K562 (cell line): ENCODE data around the gene RNF224. TPM values are rescaled to one million over a fixed set of nuclear protein-coding genes. Genes with fewer than 3 reads are reported as not detected.

Experiments used
- CTBP1 ChIP-seq: fragments of 450-650 bp; IDR thresholded peaks from 2 replicates; pipeline ENCODE4 v1.6.1; 2016; ENCODE audit warnings: borderline replicate concordance
- ETS2 ChIP-seq: IDR thresholded peaks from 2 replicates; pipeline ENCODE4 v1.6.1; 2016; ENCODE audit warnings: borderline replicate concordance, missing genetic modification characterization, mild to moderate bottlenecking, moderate library complexity, missing compliant biosample characterization; ENCODE audit not compliant: poor library complexity, severe bottlenecking
- GTF2A2 ChIP-seq: IDR thresholded peaks from 2 replicates; pipeline ENCODE4 v1.6.1; 2016; ENCODE audit warnings: mild to moderate bottlenecking, missing genetic modification characterization, missing compliant biosample characterization
- LARP7 ChIP-seq: fragments of 450-650 bp; IDR thresholded peaks from 2 replicates; pipeline ENCODE4 v1.6.1; 2016
- MYBL2 ChIP-seq, 2 experiments: fragments of 450-650 bp in 1 of 2; sonication (generic) in 1 of 2; formaldehyde crosslinking in 1 of 2; IDR thresholded peaks; 2 replicates each; pipeline versions ENCODE4 v1.6.1 to v1.8.1; 2017 to 2022; ENCODE audit warnings: borderline replicate concordance in 1 of 2, inconsistent platforms in 1 of 2, low read depth in 1 of 2, mild to moderate bottlenecking in 1 of 2, missing genetic modification reagents in 1 of 2, moderate library complexity in 1 of 2
- PHB ChIP-seq: fragments of 250-450 bp; sonication (Bioruptor Pico); IDR thresholded peaks from 2 replicates; pipeline ENCODE4 v1.5.0; 2021
- PTRF ChIP-seq: fragments of 450-650 bp; IDR thresholded peaks from 2 replicates; pipeline ENCODE4 v1.6.1; 2016; ENCODE audit warnings: mild to moderate bottlenecking, missing genetic modification characterization, missing compliant biosample characterization
- RB1 ChIP-seq: fragments of 450-650 bp; IDR thresholded peaks from 2 replicates; pipeline ENCODE4 v1.6.1; 2017; ENCODE audit warnings: low read depth, mild to moderate bottlenecking
- SIN3B ChIP-seq: fragments of 450-650 bp; IDR thresholded peaks from 2 replicates; pipeline ENCODE4 v1.6.1; 2017; ENCODE audit warnings: low read depth, mild to moderate bottlenecking, moderate library complexity
- SIRT6 ChIP-seq: IDR thresholded peaks from one replicate; pipeline ENCODE4 v1.6.1; 2012; ENCODE audit warnings: low read depth, mild to moderate bottlenecking, control low read depth, inconsistent platforms, low read length, moderate library complexity
- ZKSCAN1 ChIP-seq: fragments of 150-350 bp; IDR thresholded peaks from 2 replicates; pipeline ENCODE4 v1.6.1; 2016; ENCODE audit warnings: low read depth, low read length
- ZNF121 ChIP-seq: sonication (generic); formaldehyde crosslinking; conservative IDR thresholded peaks from 2 replicates; pipeline ENCODE4 v1.8.0; 2022; ENCODE audit warnings: missing genetic modification reagents
- ZSCAN29 ChIP-seq: fragments of 450-650 bp; IDR thresholded peaks from 2 replicates; pipeline ENCODE4 v1.6.1; 2017
- polyA plus RNA-seq, 8 experiments: library from polyadenylated mRNA; depleted of rRNA in 4 of 8; stranded (reverse) in 5 of 8; unstranded in 3 of 8; fragments of >200 nt; fragmentation: Nextera tagmentation in 2 of 8; fragmentation: Illumina TruSeq in 1 of 8; extraction: Ambion mirVana in 2 of 8; extraction: Trizol in 1 of 8; gene quantifications; 2 replicates each; pipeline versions ENCODE4 v1.2.1 to v1.2.3, GENCODE V29; 2011 to 2014; ENCODE audit warnings: inconsistent platforms in 1 of 8, missing spikeins in 1 of 8
- total RNA-seq, 7 experiments: library from RNA; depleted of rRNA in 6 of 7; stranded (reverse); fragments of >200 nt in 6 of 7; fragmentation: Illumina TruSeq in 2 of 7; extraction: Trizol in 2 of 7; gene quantifications; 2 replicates each; pipeline versions ENCODE4 v1.2.1 to v1.2.3, GENCODE V29; 2011 to 2021; ENCODE audit warnings: low replicate concordance in 1 of 7
- TF ChIP-seq, protein P1 (sequence below): fragments of 250-450 bp; sonication (Bioruptor Pico); IDR thresholded peaks from 2 replicates; pipeline ENCODE4 v1.4.0; 2020
- TF ChIP-seq, protein P2 (sequence below): fragments of 450-650 bp; IDR thresholded peaks from 2 replicates; pipeline ENCODE4 v1.7.0; 2016; ENCODE audit warnings: borderline replicate concordance
- TF ChIP-seq, protein P3 (sequence below): fragments of 450-650 bp; IDR thresholded peaks from 2 replicates; pipeline ENCODE4 v1.6.1; 2014; ENCODE audit warnings: low read depth, mild to moderate bottlenecking, moderate library complexity, borderline replicate concordance
- TF ChIP-seq, protein P4 (sequence below): fragments of 450-650 bp; IDR thresholded peaks from 2 replicates; pipeline ENCODE4 v1.6.1; 2016; ENCODE audit warnings: antibody characterized with exemption
- TF ChIP-seq, protein P5 (sequence below): sonication (generic); formaldehyde crosslinking; IDR thresholded peaks from 2 replicates; pipeline ENCODE4 v1.8.0; 2023; ENCODE audit warnings: mild to moderate bottlenecking, missing genetic modification reagents

The RNF224 gene
- total and polyA plus RNA-seq, 9 of the 15 experiments (the other 6 are each of a cell fraction or from before 2014, with no cell fraction given), result not detected

DNA sequence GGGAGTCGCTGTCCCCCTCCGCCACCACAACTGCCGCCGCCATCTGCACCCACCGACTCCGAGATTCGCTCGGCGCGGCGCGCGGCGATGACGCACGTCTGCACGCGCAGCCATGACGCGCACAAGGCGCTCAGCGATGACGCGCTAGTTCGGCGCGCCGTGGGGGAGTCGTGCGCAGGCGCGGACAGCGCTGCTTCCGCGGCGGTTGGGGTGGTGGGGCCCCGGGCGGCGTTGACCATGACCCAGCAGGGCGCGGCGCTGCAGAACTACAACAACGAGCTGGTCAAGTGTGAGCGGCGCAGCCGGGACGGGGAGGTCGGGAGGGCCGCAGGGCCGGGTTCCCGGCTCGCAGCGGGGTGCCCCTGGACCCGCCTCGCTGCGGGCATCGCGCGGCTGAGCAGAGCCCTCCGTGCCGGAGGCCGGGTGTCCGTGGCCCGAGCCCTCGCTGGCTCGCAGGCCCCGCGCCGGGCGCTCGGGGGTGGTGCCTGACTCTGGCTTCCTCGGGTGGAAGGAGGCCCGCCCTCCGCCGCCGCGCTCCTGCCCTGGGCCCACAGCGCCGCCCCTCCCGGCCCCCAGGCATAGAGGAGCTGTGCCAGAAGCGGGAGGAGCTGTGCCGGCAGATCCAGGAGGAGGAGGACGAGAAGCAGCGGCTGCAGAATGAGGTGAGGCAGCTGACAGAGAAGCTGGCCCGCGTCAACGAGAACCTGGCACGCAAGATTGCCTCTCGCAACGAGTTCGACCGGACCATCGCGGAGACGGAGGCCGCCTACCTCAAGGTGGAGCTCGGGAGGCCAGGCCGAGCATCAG lies 38.6 kb upstream of the RNF224 start, which contains the start of the genes ANAPC2 and SSNA1 (continued):
- TF ChIP-seq, protein P1, sequence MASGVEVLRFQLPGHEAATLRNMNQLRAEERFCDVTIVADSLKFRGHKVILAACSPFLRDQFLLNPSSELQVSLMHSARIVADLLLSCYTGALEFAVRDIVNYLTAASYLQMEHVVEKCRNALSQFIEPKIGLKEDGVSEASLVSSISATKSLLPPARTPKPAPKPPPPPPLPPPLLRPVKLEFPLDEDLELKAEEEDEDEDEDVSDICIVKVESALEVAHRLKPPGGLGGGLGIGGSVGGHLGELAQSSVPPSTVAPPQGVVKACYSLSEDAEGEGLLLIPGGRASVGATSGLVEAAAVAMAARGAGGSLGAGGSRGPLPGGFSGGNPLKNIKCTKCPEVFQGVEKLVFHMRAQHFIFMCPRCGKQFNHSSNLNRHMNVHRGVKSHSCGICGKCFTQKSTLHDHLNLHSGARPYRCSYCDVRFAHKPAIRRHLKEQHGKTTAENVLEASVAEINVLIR, result peak; percentile 100
- TF ChIP-seq ZNF121 (CRISPR knock-in tag) (no peak), PHB (CRISPR knock-in tag) (no peak), SIN3B (peak; percentile 100), LARP7 (no peak), ZKSCAN1 (peak; percentile 96; the same call in 1 of the 2 replicates), SIRT6 (no peak), PTRF (no peak), RB1 (peak; percentile 83), MYBL2 (IDR thresholded peaks at IDR 0.05; ENCODE audit: low read depth) (no peak), MYBL2 (CRISPR knock-in tag; IDR thresholded peaks at IDR 0.05; ENCODE audit: borderline replicate concordance) (no peak), ZSCAN29 (no peak), CTBP1 (peak; percentile 91; the same call in 1 of the 2 replicates), ETS2 (tag) (no peak), GTF2A2 (no peak)
- TF ChIP-seq, protein P2, sequence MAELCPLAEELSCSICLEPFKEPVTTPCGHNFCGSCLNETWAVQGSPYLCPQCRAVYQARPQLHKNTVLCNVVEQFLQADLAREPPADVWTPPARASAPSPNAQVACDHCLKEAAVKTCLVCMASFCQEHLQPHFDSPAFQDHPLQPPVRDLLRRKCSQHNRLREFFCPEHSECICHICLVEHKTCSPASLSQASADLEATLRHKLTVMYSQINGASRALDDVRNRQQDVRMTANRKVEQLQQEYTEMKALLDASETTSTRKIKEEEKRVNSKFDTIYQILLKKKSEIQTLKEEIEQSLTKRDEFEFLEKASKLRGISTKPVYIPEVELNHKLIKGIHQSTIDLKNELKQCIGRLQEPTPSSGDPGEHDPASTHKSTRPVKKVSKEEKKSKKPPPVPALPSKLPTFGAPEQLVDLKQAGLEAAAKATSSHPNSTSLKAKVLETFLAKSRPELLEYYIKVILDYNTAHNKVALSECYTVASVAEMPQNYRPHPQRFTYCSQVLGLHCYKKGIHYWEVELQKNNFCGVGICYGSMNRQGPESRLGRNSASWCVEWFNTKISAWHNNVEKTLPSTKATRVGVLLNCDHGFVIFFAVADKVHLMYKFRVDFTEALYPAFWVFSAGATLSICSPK, result no peak
- TF ChIP-seq, protein P3, sequence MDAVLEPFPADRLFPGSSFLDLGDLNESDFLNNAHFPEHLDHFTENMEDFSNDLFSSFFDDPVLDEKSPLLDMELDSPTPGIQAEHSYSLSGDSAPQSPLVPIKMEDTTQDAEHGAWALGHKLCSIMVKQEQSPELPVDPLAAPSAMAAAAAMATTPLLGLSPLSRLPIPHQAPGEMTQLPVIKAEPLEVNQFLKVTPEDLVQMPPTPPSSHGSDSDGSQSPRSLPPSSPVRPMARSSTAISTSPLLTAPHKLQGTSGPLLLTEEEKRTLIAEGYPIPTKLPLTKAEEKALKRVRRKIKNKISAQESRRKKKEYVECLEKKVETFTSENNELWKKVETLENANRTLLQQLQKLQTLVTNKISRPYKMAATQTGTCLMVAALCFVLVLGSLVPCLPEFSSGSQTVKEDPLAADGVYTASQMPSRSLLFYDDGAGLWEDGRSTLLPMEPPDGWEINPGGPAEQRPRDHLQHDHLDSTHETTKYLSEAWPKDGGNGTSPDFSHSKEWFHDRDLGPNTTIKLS, result peak; percentile 77; the same call in 1 of the 2 replicates
- TF ChIP-seq, protein P4, sequence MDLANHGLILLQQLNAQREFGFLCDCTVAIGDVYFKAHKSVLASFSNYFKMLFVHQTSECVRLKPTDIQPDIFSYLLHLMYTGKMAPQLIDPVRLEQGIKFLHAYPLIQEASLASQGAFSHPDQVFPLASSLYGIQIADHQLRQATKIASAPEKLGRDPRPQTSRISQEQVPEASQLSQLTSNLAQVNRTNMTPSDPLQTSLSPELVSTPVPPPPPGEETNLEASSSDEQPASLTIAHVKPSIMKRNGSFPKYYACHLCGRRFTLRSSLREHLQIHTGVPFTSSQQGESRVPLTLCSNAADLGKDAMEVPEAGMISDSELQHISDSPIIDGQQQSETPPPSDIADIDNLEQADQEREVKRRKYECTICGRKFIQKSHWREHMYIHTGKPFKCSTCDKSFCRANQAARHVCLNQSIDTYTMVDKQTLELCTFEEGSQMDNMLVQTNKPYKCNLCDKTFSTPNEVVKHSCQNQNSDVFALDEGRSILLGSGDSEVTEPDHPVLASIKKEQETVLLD, result peak; percentile 79
- TF ChIP-seq, protein P5, sequence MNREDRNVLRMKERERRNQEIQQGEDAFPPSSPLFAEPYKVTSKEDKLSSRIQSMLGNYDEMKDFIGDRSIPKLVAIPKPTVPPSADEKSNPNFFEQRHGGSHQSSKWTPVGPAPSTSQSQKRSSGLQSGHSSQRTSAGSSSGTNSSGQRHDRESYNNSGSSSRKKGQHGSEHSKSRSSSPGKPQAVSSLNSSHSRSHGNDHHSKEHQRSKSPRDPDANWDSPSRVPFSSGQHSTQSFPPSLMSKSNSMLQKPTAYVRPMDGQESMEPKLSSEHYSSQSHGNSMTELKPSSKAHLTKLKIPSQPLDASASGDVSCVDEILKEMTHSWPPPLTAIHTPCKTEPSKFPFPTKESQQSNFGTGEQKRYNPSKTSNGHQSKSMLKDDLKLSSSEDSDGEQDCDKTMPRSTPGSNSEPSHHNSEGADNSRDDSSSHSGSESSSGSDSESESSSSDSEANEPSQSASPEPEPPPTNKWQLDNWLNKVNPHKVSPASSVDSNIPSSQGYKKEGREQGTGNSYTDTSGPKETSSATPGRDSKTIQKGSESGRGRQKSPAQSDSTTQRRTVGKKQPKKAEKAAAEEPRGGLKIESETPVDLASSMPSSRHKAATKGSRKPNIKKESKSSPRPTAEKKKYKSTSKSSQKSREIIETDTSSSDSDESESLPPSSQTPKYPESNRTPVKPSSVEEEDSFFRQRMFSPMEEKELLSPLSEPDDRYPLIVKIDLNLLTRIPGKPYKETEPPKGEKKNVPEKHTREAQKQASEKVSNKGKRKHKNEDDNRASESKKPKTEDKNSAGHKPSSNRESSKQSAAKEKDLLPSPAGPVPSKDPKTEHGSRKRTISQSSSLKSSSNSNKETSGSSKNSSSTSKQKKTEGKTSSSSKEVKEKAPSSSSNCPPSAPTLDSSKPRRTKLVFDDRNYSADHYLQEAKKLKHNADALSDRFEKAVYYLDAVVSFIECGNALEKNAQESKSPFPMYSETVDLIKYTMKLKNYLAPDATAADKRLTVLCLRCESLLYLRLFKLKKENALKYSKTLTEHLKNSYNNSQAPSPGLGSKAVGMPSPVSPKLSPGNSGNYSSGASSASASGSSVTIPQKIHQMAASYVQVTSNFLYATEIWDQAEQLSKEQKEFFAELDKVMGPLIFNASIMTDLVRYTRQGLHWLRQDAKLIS, result peak; percentile 80; the same call in 1 of the 2 replicates
